GM19043 (cell line): ENCODE measurements around the gene ARL15.

Experiments
- ATAC-seq: cut with Tn5 transposase; IDR thresholded peaks from one replicate; pipeline ENCODE4 v1.9.1; 2021; ENCODE audit warnings: low read depth; ENCODE audit not compliant: unreplicated experiment

ARL15 gene

DNA sequence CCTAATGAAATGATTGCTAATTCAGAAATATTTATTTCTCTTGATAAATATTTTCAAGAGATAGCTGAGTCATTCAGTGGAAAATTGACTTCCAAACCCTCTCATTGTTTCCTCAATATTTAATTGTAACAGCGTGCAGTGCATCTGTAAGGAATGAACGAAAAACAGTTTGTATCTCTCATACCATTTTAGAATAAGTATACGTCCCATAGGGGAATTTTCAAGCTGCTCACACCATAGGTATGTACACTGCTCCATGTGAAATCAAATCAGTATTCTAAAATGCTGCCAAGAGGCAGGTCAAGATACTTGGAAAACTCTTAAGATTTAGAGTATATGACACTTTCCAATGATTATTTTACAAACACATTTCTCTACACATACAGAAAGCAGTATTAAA, 202.2 kb downstream of the ARL15 start:
- no peak for ATAC-seq

DNA sequence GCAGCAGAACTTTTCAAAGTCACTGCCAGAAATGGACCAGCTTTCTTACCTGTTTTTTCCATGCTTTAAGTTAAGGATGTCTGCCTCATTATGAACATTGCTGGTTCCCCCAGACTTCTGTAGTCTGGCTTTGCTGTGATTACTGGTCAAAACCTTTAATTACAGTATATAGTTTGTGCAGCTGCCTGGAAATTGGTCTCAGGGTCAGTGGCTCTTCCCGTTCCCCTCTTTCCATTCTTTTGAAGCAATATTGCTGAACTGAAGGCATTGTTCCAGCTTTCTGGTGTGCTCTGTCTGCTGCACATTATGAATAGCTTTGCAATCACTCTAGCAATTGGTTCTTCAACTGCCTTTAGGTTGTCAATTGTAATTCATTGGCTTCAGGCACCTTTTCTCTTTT, 206.5 kb downstream of the ARL15 start:
- ATAC-seq = no peak

- no peak for ATAC-seq
Observed at GRCh38 chr5:54098267-54098666, 212.1 kb downstream of the ARL15 start.

GRCh38 chr5:54095969-54096368, 214.4 kb downstream of the ARL15 start:
- no peak for ATAC-seq

DNA sequence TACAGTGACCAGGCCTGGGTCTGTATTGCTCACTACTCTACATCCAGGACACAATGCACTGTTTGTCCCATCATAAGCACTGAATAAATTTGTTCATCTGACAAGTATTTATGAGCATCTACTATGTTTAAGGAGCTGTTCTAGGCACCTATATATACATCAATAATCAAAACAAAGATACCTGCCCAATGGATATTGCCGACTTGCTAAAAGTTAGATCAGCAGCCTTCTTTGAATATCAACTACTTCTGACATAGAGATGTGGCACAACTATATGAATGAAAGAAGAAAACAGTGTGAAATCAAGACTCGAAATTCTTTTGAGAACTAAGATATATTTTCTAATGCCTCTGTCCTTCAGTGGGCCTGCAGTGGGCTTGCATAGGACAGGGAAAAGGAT, 215.7 kb downstream of the ARL15 start:
- ATAC-seq = no peak

DNA sequence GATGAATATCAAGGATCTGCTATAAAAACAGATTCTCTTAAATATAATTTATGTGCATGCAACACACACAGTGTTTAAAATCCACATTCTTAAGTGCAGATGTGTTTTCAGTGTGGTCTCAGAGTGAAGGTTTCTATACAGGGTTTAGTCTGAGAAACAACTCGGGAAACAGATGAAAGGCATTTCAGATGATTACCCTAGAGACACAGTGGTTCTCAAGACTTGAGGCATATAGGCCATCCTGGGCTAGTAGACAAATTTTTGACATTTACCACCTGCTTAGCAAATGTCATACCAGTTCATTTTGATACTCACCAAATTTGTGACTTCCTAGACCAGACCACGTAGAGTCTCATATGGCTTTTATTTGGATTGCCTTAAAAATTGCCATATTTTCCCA, 216.5 kb downstream of the ARL15 start:
- ATAC-seq = peak; percentile 65

DNA sequence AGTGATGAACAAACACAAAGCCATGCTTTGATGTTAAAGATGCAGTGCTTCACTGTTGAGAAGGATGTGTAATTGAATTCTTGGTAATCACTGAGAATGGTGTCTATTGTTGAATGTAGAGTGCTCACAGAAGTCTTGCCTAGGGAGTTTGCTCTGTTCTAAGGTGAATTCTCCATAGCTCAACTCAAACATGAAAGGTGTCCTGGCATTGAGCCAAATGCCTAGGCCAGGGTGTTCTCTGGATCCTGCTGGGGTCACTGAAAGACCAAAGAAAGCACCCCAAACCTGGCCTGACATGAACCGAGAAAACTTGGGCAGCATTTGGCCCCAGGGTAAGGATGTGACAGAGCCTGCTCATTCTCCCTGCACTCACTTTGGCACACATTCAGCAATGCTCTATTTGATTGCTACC, 217.3 kb downstream of the ARL15 start:
- no peak for ATAC-seq

GRCh38 chr5:54091307-54092130, 218.9 kb downstream of the ARL15 start:
- ATAC-seq = no peak

GRCh38 chr5:54090495-54091120, 219.8 kb downstream of the ARL15 start:
- no peak for ATAC-seq

DNA sequence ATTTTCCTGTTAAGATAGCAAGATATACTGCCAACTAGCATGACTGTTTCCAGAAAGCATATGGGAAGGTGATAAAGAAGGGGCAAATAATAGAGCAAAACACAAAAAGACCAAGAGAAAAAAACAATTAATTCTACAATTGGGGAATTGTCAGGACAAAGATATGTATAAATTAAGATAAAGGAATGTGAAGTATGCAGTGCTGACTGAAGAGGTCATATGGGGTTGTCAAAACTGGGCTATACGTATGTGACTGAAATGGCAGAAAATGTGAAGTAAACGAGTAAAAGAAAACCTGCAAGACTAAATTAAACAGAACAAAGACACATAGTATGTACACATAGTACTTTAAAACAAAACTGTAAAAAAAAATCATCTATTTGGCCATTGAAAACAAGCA, 222.3 kb downstream of the ARL15 start:
- ATAC-seq = no peak

GRCh38 chr5:54087436-54087835, 222.9 kb downstream of the ARL15 start:
- ATAC-seq = no peak

- no peak for ATAC-seq
Observed at GRCh38 chr5:54086191-54086590, 224.2 kb downstream of the ARL15 start.

DNA sequence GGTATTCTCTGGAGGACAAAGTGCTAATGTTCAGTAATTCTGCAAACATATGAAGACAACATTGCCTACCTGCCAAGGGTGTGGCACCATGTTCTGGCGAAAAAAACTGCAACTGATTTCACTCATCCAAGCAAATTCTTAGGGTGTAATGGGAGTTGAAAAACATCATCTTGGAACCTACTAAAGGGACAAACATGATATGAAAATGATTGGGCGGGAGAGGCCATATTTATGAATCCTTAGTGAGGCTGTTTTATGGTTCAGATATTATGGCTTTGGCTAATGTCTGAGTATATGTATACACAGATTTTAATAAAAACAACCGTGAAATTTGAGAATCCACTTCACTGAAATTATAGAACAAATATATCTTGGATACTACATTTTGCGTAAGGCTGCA, 225.7 kb downstream of the ARL15 start:
- ATAC-seq = no peak

DNA sequence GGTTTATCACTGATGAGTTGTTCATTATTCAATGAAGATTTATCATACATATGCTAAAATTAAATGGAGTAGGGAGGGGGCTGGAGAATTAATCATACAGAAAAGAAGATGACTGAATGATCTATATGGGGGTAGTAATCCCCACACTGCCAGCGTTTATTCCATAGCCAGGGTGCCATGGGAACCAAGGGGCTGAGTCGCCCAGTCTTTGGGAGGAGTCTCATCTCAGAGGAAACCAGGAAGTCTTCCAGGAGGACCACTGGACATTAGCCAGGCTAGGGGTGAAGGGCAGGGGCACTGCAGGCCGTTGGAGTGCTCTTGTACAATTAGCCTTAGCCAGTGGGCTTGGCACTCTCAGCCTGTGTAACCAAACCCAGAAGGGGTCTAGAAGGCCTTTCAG, 226.5 kb downstream of the ARL15 start:
- no peak for ATAC-seq

- ATAC-seq = no peak
Observed at GRCh38 chr5:54083245-54083644, 227.1 kb downstream of the ARL15 start.

DNA sequence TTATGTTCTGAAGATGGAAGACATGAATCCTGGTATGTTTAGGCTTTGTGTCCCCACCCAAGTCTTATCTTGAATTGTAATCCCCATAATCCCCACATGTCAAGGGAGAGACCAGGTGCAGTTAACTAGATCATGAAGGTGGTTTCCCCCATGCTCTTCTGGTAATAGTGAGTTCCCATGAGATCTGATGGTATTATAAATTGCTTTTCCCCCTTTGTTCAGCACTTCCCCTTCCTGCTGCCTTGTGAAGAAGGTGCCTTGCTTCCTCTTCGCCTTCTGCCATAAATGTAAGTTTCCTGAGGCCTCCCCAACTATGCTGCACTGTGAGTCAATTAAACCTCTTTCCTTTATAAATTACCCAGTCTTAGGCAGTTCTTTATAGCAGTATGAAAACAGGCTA, 229.0 kb downstream of the ARL15 start:
- ATAC-seq = no peak

DNA sequence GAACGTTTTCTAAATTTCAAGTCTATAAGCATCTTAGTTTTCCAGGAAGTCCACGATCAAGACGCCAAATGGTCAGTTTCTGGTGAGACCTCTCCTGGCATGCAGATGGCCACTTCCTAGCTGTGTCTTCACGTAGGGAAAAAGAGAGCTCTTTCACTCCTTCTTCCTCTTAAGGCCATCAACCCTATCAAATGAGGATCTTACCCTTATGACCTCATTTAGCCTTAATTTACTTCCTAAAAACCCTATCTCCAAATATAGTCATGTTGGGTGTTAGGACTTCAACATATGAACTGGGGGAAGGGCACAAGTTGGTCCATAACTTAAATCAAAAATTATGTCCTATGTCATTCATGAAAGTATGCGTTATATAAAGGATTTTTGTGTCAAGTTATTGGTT, 229.5 kb downstream of the ARL15 start:
- no peak for ATAC-seq

DNA sequence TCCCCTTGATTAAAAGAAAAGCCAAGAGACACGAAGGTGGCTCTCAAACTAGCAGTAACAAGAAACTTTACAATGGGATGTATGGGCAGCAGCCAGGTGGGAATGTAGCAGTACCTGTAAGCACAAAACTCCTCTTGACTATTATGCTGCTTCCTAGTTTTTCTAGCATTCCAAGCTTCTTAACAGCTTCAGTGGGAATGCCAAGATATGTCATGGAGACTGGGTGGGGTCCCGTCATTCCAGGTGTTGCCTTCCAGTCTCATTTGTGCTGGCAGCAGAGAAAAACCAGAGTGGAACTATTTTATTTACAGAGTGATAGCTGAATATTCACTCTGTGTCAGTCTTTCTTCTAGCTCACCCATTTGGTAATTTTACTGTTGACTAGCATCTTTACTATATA, 236.6 kb downstream of the ARL15 start:
- no peak for ATAC-seq

GRCh38 chr5:54073131-54073530, 237.2 kb downstream of the ARL15 start:
- no peak for ATAC-seq

- ATAC-seq = no peak
Observed at GRCh38 chr5:54066433-54066832, 243.9 kb downstream of the ARL15 start.

DNA sequence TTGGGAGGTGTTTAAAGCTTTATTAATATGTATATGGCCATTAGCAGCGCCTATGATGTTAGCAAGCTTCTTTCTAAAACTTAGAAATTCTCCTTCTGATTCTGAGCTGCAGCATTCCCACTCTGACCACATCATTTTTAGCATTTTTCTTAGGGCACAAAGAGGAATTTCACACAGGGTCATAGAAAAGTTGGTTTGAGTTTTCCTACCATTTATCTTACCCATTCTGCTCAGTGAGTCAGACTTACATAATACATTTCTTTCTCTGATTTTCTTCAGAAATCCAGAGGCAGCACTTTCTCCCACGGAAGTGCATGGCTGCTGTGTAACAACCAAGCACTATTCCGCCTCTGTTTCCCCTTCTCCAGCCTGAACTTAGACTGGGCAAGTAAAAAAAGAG, 246.6 kb downstream of the ARL15 start:
- ATAC-seq = no peak

DNA sequence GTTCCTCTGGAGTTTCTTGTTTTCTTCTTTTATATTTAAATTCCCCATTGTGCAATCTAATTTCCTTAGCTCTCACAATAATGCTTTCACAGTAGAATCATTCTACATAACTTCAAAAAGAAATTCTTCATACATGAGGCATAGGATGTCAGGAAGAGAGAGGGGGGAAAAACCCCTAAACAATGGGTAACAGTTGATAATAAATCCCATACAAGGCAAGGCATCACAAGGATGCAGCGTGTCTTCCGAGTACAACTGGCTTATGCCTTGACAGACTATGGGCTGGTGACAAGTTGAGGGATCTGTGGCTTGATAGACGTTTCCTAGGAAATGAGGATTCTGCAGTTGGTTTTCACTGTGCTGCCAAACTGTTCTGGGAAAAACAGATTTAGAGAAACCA, 247.4 kb downstream of the ARL15 start:
- no peak for ATAC-seq
